GM12891 (cell line): ENCODE results near the gene KRT14.
"Not testable (repeated sequence)": the region's sequence is repeated elsewhere in the genome, so short reads cannot be mapped to it uniquely, and the experiment has no call there.

ENCODE experiments used
- PAX5 ChIP-seq: IDR thresholded peaks from 2 replicates; pipeline ENCODE4 v1.6.1; 2011; ENCODE audit warnings: low read length, moderate library complexity, mild to moderate bottlenecking; ENCODE audit not compliant: insufficient read depth, severe bottlenecking
- POLR2A ChIP-seq: IDR thresholded peaks from 2 replicates; pipeline ENCODE4 v1.6.1; 2011; ENCODE audit warnings: low read depth, low read length, control low read depth
- POLR2AphosphoS5 ChIP-seq: IDR thresholded peaks from 2 replicates; pipeline ENCODE4 v1.6.1; 2011; ENCODE audit warnings: low read depth, low read length, control low read depth

GRCh38 chr17:41614767-41615166, 28.1 kb upstream of the KRT14 start:
- TF ChIP-seq POLR2A, POLR2AphosphoS5, PAX5: not testable (repeated sequence)
